Activated effector memory CD4-positive, alpha-beta T cell treated with anti-CD3 and anti-CD28 coated beads, Interleukin-2, amount 50 U/mL, for 16 hours (primary cell): ENCODE results near the gene IFT20.
"Not testable (repeated sequence)": the region's sequence is repeated elsewhere in the genome, so short reads cannot be mapped to it uniquely, and the experiment has no call there.

Experiments
- DNase-seq: peaks from one replicate; pipeline ENCODE4 v3.0.0-alpha.2; 2020

The IFT20 gene

DNA sequence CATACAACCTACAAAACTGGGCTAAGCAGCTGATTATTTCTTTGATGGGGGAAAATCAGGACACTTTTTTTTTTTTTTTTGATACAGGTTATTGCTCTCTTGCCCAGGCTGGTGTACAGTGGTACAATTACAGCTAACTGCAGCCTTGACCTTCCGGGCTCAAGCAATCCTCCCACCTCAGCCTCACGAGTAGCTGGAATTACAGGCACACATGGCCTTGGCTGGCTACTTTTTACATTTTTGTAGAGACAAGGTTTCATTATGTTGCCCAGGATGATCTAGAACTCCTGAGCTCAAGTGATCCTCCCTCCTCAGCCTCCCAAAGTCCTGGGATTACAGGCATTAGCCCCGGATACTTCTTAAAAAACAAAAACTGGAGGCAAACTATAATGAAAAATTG lies 36.8 kb downstream of the IFT20 start:
- DNase-seq: no peak

GRCh38 chr17:28295677-28296578 lies 39.3 kb downstream of the IFT20 start:
- no peak for DNase-seq

- DNase-seq: no peak
Measured at GRCh38 chr17:28293994-28294393, 41.3 kb downstream of the IFT20 start.

DNA sequence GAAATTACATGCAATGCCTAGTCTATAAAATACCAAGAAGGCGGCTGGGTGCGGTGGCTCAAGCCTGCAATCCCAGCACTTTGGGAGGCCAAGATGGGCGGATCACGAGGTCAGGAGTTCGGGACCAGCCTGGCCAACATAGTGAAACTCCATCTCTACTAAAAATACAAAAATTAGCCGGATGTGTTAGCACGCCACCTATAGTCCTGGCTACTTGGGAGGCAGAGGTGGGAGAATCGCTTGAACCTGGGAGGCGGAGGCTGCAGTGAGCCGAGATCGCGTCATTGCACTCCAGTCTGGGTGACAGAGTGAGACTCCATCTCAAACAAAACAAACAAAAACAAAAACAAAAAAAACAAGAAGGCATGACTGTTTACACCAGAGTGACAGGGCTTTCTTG lies 42.4 kb downstream of the IFT20 start:
- not testable (repeated sequence) for DNase-seq

DNA sequence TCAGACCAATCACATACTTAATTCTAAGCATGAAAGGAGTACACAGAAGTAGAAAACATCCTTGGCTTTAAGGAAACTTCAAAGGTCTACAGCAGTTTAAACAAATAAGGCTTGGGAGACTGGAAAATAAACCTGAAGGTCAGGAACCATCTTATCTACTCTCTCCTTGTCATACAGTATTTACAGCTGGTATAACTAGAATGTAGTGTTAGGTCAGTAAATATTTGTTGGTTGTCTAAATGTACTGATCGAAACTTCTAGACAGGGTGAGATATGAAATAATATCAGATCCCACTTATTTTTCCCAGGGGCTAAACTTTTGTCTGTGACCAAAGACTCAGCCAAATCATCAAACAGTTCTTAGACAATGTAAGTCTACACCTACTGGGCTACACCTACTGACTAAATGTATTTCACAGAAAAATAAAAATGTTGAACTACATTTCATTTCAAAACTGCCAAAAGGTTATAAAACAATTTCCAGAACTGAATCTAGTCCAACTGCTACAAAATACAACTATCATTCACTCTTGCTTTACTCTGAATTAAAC lies 43.4 kb downstream of the IFT20 start:
- no peak for DNase-seq

DNA sequence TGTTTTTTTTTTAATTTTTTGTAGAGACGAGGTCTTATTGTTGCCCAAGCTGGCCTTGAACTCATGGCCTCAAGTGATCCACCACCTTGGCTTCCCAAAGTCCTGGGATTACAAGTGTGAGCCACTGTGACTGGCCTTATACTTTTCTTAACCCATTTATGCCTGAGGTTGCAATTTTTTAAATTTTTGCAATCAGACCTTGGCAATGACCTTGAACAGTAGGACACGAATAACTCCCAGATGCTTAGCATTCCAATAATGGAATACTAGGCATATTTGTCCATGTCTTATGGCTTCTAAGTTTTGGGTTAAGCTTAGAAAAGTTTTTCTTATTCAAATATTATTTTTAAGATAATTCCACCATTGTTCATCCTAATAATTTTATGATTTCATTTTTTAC lies 44.6 kb downstream of the IFT20 start:
- no peak for DNase-seq

DNA sequence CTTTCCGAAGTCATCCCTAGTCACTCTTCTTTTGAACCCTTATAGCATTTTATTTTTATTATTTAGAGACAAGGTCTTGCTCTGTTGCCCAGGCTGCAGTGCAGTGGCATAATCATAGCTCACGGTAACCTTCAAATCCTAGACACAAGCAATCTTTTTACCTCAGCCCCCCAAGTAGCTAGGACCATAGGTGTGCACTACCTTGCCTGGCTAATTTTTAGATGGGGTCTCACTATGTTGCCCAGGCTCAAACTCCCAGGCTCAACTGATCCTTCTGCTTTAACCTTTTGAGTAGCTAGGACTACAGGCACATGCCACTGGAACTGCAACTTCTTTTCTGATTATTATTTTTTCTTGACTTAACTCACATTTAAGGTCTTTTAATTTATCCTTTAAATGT lies 49.3 kb downstream of the IFT20 start:
- DNase-seq: no peak

DNA sequence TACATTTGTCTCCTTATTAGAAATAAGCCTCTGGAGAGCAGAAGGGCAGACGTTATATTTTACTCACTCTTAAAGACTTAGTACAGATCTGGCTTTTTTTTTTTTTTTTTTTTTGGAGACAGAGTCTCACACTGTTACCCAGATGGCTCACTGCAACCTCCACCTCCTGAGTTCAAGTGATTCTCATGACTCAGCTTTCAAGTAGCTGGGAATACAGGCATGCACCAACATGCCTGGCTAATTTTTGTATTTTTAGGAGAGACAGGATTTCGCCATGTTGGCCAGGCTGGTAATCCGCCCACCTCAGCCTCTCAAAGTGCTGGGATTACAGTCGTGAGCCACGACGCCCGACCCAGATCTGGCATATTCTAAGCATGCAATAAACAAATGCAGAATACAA lies 52.7 kb downstream of the IFT20 start:
- no peak for DNase-seq

GRCh38 chr17:28280826-28281225 lies 54.4 kb downstream of the IFT20 start:
- DNase-seq: no peak

DNA sequence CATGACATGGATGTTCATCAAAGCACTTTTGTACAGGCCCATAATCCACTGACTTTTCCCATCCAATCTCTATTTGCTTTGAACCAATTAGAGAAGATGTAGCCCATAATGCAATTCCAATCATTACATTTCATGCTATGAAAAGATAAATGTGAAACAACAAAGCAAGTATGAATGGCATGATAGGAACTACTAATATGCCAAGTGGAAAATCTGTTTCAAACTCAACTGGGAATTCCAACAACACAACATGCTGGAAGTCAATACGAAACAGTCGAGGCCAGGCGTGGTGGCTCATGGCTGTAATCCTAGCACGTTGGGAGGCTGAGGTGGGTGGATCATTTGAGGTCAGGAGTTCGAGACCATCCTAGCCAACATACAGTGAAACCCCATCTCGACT lies 55.9 kb downstream of the IFT20 start:
- DNase-seq: no peak
